IMR-90 (cell line): ENCODE results near the gene RHPN2. TPM values are rescaled to one million over a fixed set of nuclear protein-coding genes. Genes with fewer than 3 reads are reported as not detected.
"Not testable (repeated sequence)": the region's sequence is repeated elsewhere in the genome, so short reads cannot be mapped to it uniquely, and the experiment has no call there.

ENCODE experiments used
- ATAC-seq: fragments of 200-7000 bp; cut with Tn5 transposase; 2 replicates; pipeline ENCODE4 v1.9.1; 2020; ENCODE audit warnings: low read depth, mild to moderate bottlenecking, moderate library complexity
- BruUV-seq: library from RNA; stranded (reverse); fragments of 400-500 nt; replicated peaks from 2 replicates; lab custom pipeline; 2021; lab: Mats Ljungman, UMichigan
- CTCF ChIA-PET: fragments of 300-600 bp; formaldehyde crosslinking; extraction: SDS; loops from one replicate; lab custom pipeline; 2021; ENCODE audit warnings: antibody characterized with exemption; lab: Yijun Ruan, JAX
- POLR2A ChIA-PET: fragments of 300-600 bp; sonication (Branson Sonifier 250); formaldehyde crosslinking; loops from one replicate; lab custom pipeline; 2022; ENCODE audit warnings: antibody characterized with exemption; ENCODE audit not compliant: unreplicated experiment; lab: Charles Lee
- DNase-seq: peaks from one replicate; pipeline ENCODE4 v3.0.0; 2013
- H2AFZ ChIP-seq: replicated peaks from 2 replicates; pipeline ENCODE3; 2013; ENCODE audit warnings: low read length, mild to moderate bottlenecking; ENCODE audit not compliant: poor library complexity
- H2AK5ac ChIP-seq: 2 replicates; pipeline ENCODE4 v1.6.1; 2013; ENCODE audit warnings: low read depth, low read length, inconsistent platforms
- H2AK9ac ChIP-seq: replicated peaks from 2 replicates; pipeline ENCODE3; 2013; ENCODE audit warnings: mild to moderate bottlenecking, low read depth, low read length, moderate library complexity; ENCODE audit not compliant: poor library complexity
- H2BK120ac ChIP-seq: 2 replicates; pipeline ENCODE4 v1.6.1; 2013; ENCODE audit warnings: low read depth, low read length, inconsistent platforms
- H2BK15ac ChIP-seq: 3 replicates; pipeline ENCODE4 v1.6.1; 2013; ENCODE audit warnings: low read depth, low read length, inconsistent platforms
- H2BK20ac ChIP-seq: 2 replicates; pipeline ENCODE4 v1.6.1; 2013; ENCODE audit warnings: low read depth, mild to moderate bottlenecking, inconsistent platforms, low read length, moderate library complexity
- H2BK5ac ChIP-seq: 2 replicates; pipeline ENCODE4 v1.6.1; 2013; ENCODE audit warnings: mild to moderate bottlenecking, low read depth, low read length, inconsistent platforms; ENCODE audit not compliant: poor library complexity, severe bottlenecking
- H3K14ac ChIP-seq: replicated peaks from 2 replicates; pipeline ENCODE4 v1.6.1; 2013; ENCODE audit warnings: low read depth, low read length, inconsistent platforms
- H3K18ac ChIP-seq: 2 replicates; pipeline ENCODE4 v1.6.1; 2013; ENCODE audit warnings: low read depth, low read length, control low read depth
- H3K23ac ChIP-seq: 2 replicates; pipeline ENCODE4 v1.6.1; 2013; ENCODE audit warnings: low read depth, low read length, inconsistent platforms
- H3K27ac ChIP-seq: 2 replicates; pipeline ENCODE4 v1.5.1; 2013; ENCODE audit warnings: mild to moderate bottlenecking, control low read depth, low read length; ENCODE audit not compliant: insufficient read depth
- H3K27me3 ChIP-seq: 2 replicates; pipeline ENCODE4 v1.6.1; 2013; ENCODE audit warnings: low read length; ENCODE audit not compliant: control insufficient read depth, insufficient read depth
- H3K36me3 ChIP-seq: 2 replicates; pipeline ENCODE4 v1.6.1; 2013; ENCODE audit warnings: low read length, mixed read lengths; ENCODE audit not compliant: control insufficient read depth, insufficient read depth
- H3K4ac ChIP-seq: 2 replicates; pipeline ENCODE4 v1.6.1; 2013; ENCODE audit warnings: low read depth, low read length, inconsistent platforms
- H3K4me1 ChIP-seq: 2 replicates; pipeline ENCODE4 v1.6.1; 2013; ENCODE audit warnings: low read length, mixed read lengths; ENCODE audit not compliant: control insufficient read depth, insufficient read depth
- H3K4me2 ChIP-seq: 2 replicates; pipeline ENCODE4 v1.6.1; 2013; ENCODE audit warnings: low read depth, mild to moderate bottlenecking, control low read depth, low read length, moderate library complexity
- H3K4me3 ChIP-seq: 2 replicates; pipeline ENCODE4 v1.5.1; 2013; ENCODE audit warnings: low read depth, mild to moderate bottlenecking, control low read depth, low read length, moderate library complexity; ENCODE audit not compliant: insufficient read depth
- H3K56ac ChIP-seq: 2 replicates; pipeline ENCODE4 v1.6.1; 2013; ENCODE audit warnings: low read length, inconsistent platforms; ENCODE audit not compliant: insufficient read depth; ENCODE audit errors: extremely low read depth
- H3K79me1 ChIP-seq, 2 experiments: 2 replicates each; pipeline ENCODE4 v1.6.1; 2013; ENCODE audit warnings: low read length in 2 of 2, inconsistent platforms in 1 of 2, low read depth in 1 of 2
- H3K9ac ChIP-seq: 2 replicates; pipeline ENCODE4 v1.6.1; 2013; ENCODE audit warnings: low read depth, low read length, control low read depth
- H3K9me1 ChIP-seq: 2 replicates; pipeline ENCODE4 v1.6.1; 2013; ENCODE audit warnings: low read length, inconsistent platforms; ENCODE audit not compliant: insufficient read depth
- H3K9me3 ChIP-seq: 2 replicates; pipeline ENCODE4 v1.6.1; 2013; ENCODE audit warnings: low read length; ENCODE audit not compliant: control insufficient read depth, insufficient read depth
- H4K20me1 ChIP-seq: 2 replicates; pipeline ENCODE4 v1.6.1; 2013; ENCODE audit warnings: low read length, inconsistent platforms; ENCODE audit not compliant: insufficient read depth
- H4K5ac ChIP-seq: 2 replicates; pipeline ENCODE4 v1.6.1; 2013; ENCODE audit warnings: mild to moderate bottlenecking, low read depth, low read length, control low read depth
- H4K8ac ChIP-seq, 2 experiments: 2 replicates each; pipeline ENCODE4 v1.6.1; 2013; ENCODE audit warnings: low read depth in 2 of 2, low read length in 2 of 2, control low read depth in 1 of 2, inconsistent platforms in 1 of 2
- H4K91ac ChIP-seq: 2 replicates; pipeline ENCODE4 v1.6.1; 2013; ENCODE audit warnings: low read depth, low read length, inconsistent platforms; ENCODE audit not compliant: insufficient read depth
- WGBS, 2 experiments: methylation state at CpG; one replicate each; pipeline versions ENCODE4 v1.1.5 to v1.1.7; 2013; ENCODE audit warnings: missing lambda C conversion rate in 2 of 2; ENCODE audit not compliant: insufficient read length in 1 of 2; ENCODE audit errors: extremely low coverage in 2 of 2; 5-methylcytosine and 5-hydroxymethylcytosine counted together
- dilution Hi-C: fragments of 300-500 bp; cut with HindIII; formaldehyde crosslinking; loops from one replicate; pipeline ENCODE4 v1.14.3; 2018; ENCODE audit warnings: low sequenced_read_pairs; ENCODE audit not compliant: unreplicated experiment
- in situ Hi-C: fragments of 300-500 bp; cut with MboI; formaldehyde crosslinking; loops from 3 replicates; pipeline ENCODE4 v1.14.3; 2019; ENCODE audit warnings: low sequenced_read_pairs, inconsistent platforms, mixed read lengths
- intact Hi-C: fragments of 100-400 bp; cut with micrococcal nuclease; formaldehyde crosslinking; loops from 2 replicates; pipeline ENCODE4 v1.10.0; 2022
- polyA plus RNA-seq, 3 experiments: library from polyadenylated mRNA; depleted of rRNA; stranded (reverse); fragments of >200 nt; gene quantifications; 2 replicates each; pipeline ENCODE4 v1.2.3, GENCODE V29; 2012; ENCODE audit warnings: low replicate concordance in 1 of 3
- total RNA-seq: library from RNA; depleted of rRNA; stranded (reverse); fragments of >200 nt; gene quantifications from 2 replicates; pipeline ENCODE4 v1.2.3, GENCODE V29; 2012

The RHPN2 gene
- total and polyA plus RNA-seq, 2 of the 4 experiments (the other 2 are of a cell fraction), result 2.3 to 4.0 TPM

DNA sequence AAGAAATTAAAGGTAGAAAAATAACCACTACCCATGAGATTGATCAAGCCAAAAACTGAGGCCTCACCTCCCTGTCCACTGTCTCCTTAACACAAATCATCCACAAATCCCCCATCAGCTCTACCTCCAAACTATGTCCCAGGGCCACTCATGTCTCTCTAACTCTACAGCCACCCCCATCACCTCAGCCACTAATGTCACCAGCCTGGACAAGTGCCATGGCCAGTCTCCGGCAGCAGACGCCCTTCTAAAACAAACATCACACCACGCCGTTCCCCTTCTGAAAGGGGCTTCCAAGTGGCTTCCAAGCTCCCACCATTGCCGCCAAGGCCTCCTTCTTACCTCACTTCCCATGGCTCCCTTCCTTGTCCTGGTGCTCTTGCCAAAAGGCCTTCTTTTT is 76.4 kb downstream of the RHPN2 start:
- H3K4me1 ChIP-seq, H2AFZ ChIP-seq, H3K4ac ChIP-seq, H3K14ac ChIP-seq, H3K9me3 ChIP-seq, H2BK15ac ChIP-seq, H3K4me2 ChIP-seq, H3K27ac ChIP-seq, H4K91ac ChIP-seq, in situ Hi-C loops, H3K9me1 ChIP-seq, H3K23ac ChIP-seq, CTCF ChIA-PET, H2AK5ac ChIP-seq, H3K36me3 ChIP-seq, H3K9ac ChIP-seq, H4K8ac ChIP-seq, POLR2A ChIA-PET, dilution Hi-C loops, BruUV-seq, H3K27me3 ChIP-seq, H3K4me3 ChIP-seq, H2AK9ac ChIP-seq, H2BK20ac ChIP-seq, H2BK5ac ChIP-seq, H3K79me1 ChIP-seq, H3K56ac ChIP-seq, H4K5ac ChIP-seq, DNase-seq, intact Hi-C loops, H4K20me1 ChIP-seq, H3K18ac ChIP-seq, H2BK120ac ChIP-seq, ATAC-seq: not testable (repeated sequence)
- 93% methylated on average over 5 of the region's 5 CpGs; no CpG with 5 or more reads in 1 of the 2 experiments for WGBS, 2 experiments

DNA sequence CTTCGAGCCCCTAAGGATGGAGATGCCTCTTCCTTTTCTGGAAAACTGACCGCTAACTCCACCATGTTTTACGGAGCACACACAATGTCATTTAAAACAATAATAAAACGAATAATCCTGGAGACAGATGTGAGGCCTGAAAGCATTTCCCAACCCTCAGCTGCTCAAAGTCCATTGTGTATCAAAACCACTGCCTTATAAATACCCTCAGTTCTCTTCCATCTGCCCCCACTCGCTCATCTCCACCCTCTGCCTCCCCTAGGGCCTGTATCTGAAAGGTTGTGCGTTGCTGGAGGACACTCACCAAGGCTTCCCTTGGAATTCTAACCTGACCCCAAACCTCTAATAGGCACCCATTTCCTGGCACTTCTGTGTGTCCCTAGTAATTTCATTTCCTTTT is 82.2 kb downstream of the RHPN2 start:
- POLR2A ChIA-PET, H2BK120ac ChIP-seq, H4K5ac ChIP-seq, H2BK5ac ChIP-seq, H2BK20ac ChIP-seq, ATAC-seq, H4K8ac ChIP-seq, DNase-seq, H2AFZ ChIP-seq, H3K27ac ChIP-seq, H3K36me3 ChIP-seq, H3K14ac ChIP-seq, H3K9me1 ChIP-seq, H3K4me1 ChIP-seq, BruUV-seq, H3K18ac ChIP-seq, H3K27me3 ChIP-seq, H2AK9ac ChIP-seq, H4K20me1 ChIP-seq, H4K91ac ChIP-seq, intact Hi-C loops, H2AK5ac ChIP-seq, H3K4me3 ChIP-seq, H3K9ac ChIP-seq, H3K23ac ChIP-seq, H3K79me1 ChIP-seq, dilution Hi-C loops, in situ Hi-C loops, H3K56ac ChIP-seq, H3K4me2 ChIP-seq, CTCF ChIA-PET, H2BK15ac ChIP-seq, H3K9me3 ChIP-seq, H3K4ac ChIP-seq: not testable (repeated sequence)
- WGBS, 2 experiments, result no CpG with 5 or more reads among the region's 6 CpGs
